ENCODE results near the gene DLG2.

- TF ChIP-seq CTCF (IDR thresholded peaks at IDR 0.05) = no peak
- TF ChIP-seq POLR2A (IDR thresholded peaks at IDR 0.05) = no peak
- TF ChIP-seq EP300 (IDR thresholded peaks at IDR 0.05) = no peak
Measured at GRCh38 chr11:83475760-83476159, 2151.4 kb downstream of the DLG2 start.

All from tibial nerve (tissue), 4 donors.